Tibial nerve (tissue), 3 donors: ENCODE results near the gene NRCAM.
"Not testable (repeated sequence)": the region's sequence is repeated elsewhere in the genome, so short reads cannot be mapped to it uniquely, and the experiment has no call there.

ENCODE experiments used
- CTCF ChIP-seq, 5 experiments: fragments of 200-600 bp in 3 of 5; fragments of 450-650 bp in 2 of 5; sonication (generic) in 3 of 5; IDR thresholded peaks; one replicate each; pipeline ENCODE4 v1.5.1; 2016 to 2019; ENCODE audit warnings: antibody characterized with exemption in 5 of 5, mild to moderate bottlenecking in 3 of 5, moderate library complexity in 2 of 5
- POLR2A ChIP-seq, 2 donors: fragments of 450-650 bp; IDR thresholded peaks; one replicate each; pipeline ENCODE4 v1.6.1; 2017; ENCODE audit warnings: antibody characterized with exemption in 2 of 2, mild to moderate bottlenecking in 2 of 2, moderate library complexity in 2 of 2

- not testable (repeated sequence) for TF ChIP-seq POLR2A, CTCF (IDR thresholded peaks at IDR 0.05)
These were observed 115.8 kb downstream of the NRCAM start for GRCh38 chr7:108340406-108340805.
